Lung (tissue), 12 donors: ENCODE data around the gene STRN4. TPM values are rescaled to one million over a fixed set of nuclear protein-coding genes. Genes with fewer than 3 reads are reported as not detected.

Experiments
- ATAC-seq: fragments of 200-7000 bp; cut with Tn5 transposase; one replicate; pipeline ENCODE4 v1.9.1; 2020; ENCODE audit warnings: moderate number of reproducible peaks; ENCODE audit not compliant: insufficient read depth, low FRiP score
- DNase-seq, 3 donors: peaks; one replicate each; pipeline ENCODE4 v3.0.0-alpha.2; 2013 to 2017
- H3K27ac ChIP-seq, 2 donors: one replicate each; pipeline ENCODE4 v1.5.1; 2013; ENCODE audit warnings: mild to moderate bottlenecking in 2 of 2, moderate library complexity in 2 of 2, control low read depth in 1 of 2, inconsistent platforms in 1 of 2, low read depth in 1 of 2, low read length in 1 of 2
- H3K27me3 ChIP-seq, 3 donors: one replicate each; pipeline ENCODE4 v1.5.1; 2013; ENCODE audit warnings: low read length in 2 of 3; ENCODE audit not compliant: control insufficient read depth in 3 of 3, insufficient read depth in 3 of 3
- H3K36me3 ChIP-seq, 4 donors: one replicate each; pipeline ENCODE4 v1.5.1; 2013; ENCODE audit warnings: low read length in 4 of 4, mild to moderate bottlenecking in 1 of 4, moderate library complexity in 1 of 4; ENCODE audit not compliant: control insufficient read depth in 4 of 4, insufficient read depth in 4 of 4
- H3K4me1 ChIP-seq, 5 donors: one replicate each; pipeline ENCODE4 v1.5.1; 2013; ENCODE audit warnings: low read length in 5 of 5, mild to moderate bottlenecking in 2 of 5, moderate library complexity in 1 of 5; ENCODE audit not compliant: control insufficient read depth in 5 of 5, insufficient read depth in 5 of 5
- H3K4me3 ChIP-seq: one replicate; pipeline ENCODE4 v1.5.1; 2013; ENCODE audit warnings: mild to moderate bottlenecking, control low read depth, moderate library complexity
- H3K9ac ChIP-seq, 2 donors: one replicate each; pipeline ENCODE4 v1.5.1; 2013; ENCODE audit warnings: low read length in 2 of 2, control low read depth in 1 of 2; ENCODE audit not compliant: insufficient read depth in 1 of 2
- H3K9me3 ChIP-seq, 4 donors: one replicate each; pipeline ENCODE4 v1.5.1; 2013; ENCODE audit warnings: low read length in 3 of 4, mild to moderate bottlenecking in 1 of 4, moderate library complexity in 1 of 4; ENCODE audit not compliant: control insufficient read depth in 4 of 4, insufficient read depth in 3 of 4
- CTCF ChIP-seq: IDR thresholded peaks from 2 replicates; pipeline ENCODE4 v1.5.1; 2012; ENCODE audit warnings: mild to moderate bottlenecking; ENCODE audit errors: control extremely low read depth, extremely low read depth
- WGBS, 2 donors: extraction: QIAGEN DNeasy Blood & Tissue Kit; methylation state at CpG; one replicate each; pipeline ENCODE4 v1.1.7; 2013; 5-methylcytosine and 5-hydroxymethylcytosine counted together
- polyA plus RNA-seq, 2 donors: library from polyadenylated mRNA; stranded (reverse); fragments of 200-250 nt; gene quantifications; one replicate each; pipeline ENCODE4 v1.2.1, GENCODE V29; 2013
- total RNA-seq, 2 donors: library from RNA; depleted of rRNA in 1 of 2; stranded (reverse); fragments of >200 nt in 1 of 2; gene quantifications; one replicate each; pipeline ENCODE4 v1.2.1, GENCODE V29; 2014 to 2021
- donor health status: control.
- donor health status: control.
- donor health status: Bipolar disorder and iron deficiency.
- donor health status: healthy.
- donor health status: DM: yes; HTN: yes; CAD: no.

The STRN4 gene
- total and polyA plus RNA-seq, 4 donors: 71.6 to 86.8 (median 79.2) TPM

- Histone ChIP-seq H3K4me3 (no peak overlapping the region), H3K9ac (no peak overlapping the region), H3K9me3 (no peaks in the 10 kb centered on the region), H3K27me3 (no peaks in the 10 kb centered on the region), H3K27ac (peak overlapping the region in 1 of 2 donors; percentile 50), H3K36me3 (peaks cover 9 to 85% (median 56%) of the 10 kb centered on the region in 4 donors), H3K4me1 (peaks cover 0 to 6% (median 0%) of the 10 kb centered on the region in 5 donors)
- TF ChIP-seq CTCF: no peak
- 83 to 91% methylated on average over 11 of the region's 11 CpGs for WGBS, 2 donors
- ATAC-seq (no peak), DNase-seq (no peak)
These were observed 18.5 kb downstream of the STRN4 start for GRCh38 chr19:46727757-46728156.

GRCh38 chr19:46726971-46727501 is 19.2 kb downstream of the STRN4 start:
- 74 to 80% methylated on average over 14 of the region's 14 CpGs for WGBS, 2 donors
- Histone ChIP-seq H3K4me1 (peaks cover 0 to 6% (median 0%) of the 10 kb centered on the region in 5 donors), H3K27me3 (no peaks in the 10 kb centered on the region), H3K4me3 (no peak overlapping the region), H3K9me3 (no peaks in the 10 kb centered on the region), H3K27ac (no peak overlapping the region), H3K36me3 (peaks cover 7 to 85% (median 56%) of the 10 kb centered on the region in 4 donors), H3K9ac (no peak overlapping the region)
- DNase-seq: no peak
- no peak for ATAC-seq
- no peak for TF ChIP-seq CTCF

GRCh38 chr19:46726551-46726950 is 19.7 kb downstream of the STRN4 start:
- ATAC-seq (no peak), DNase-seq (no peak)
- WGBS, 2 donors: 91 to 95% methylated on average over 10 of the region's 10 CpGs
- Histone ChIP-seq H3K27me3 (no peaks in the 10 kb centered on the region), H3K4me1 (peaks cover 0 to 6% (median 0%) of the 10 kb centered on the region in 5 donors), H3K9me3 (no peaks in the 10 kb centered on the region), H3K9ac (no peak overlapping the region), H3K36me3 (peaks cover 11 to 88% (median 57%) of the 10 kb centered on the region in 4 donors), H3K4me3 (no peak overlapping the region), H3K27ac (peak overlapping the region in 1 of 2 donors; percentile 2)
- no peak for TF ChIP-seq CTCF
